Right ventricle myocardium inferior (tissue), 1 donor: ENCODE measurements around the gene BICRA. TPM values are rescaled to one million over a fixed set of nuclear protein-coding genes. Genes with fewer than 3 reads are reported as not detected.
"Not testable (repeated sequence)": the region's sequence is repeated elsewhere in the genome, so short reads cannot be mapped to it uniquely, and the experiment has no call there.

ENCODE experiments used
- ATAC-seq: fragments of 200-7000 bp; cut with Tn5 transposase; one replicate; pipeline ENCODE4 v1.9.1; 2020; ENCODE audit warnings: mild to moderate bottlenecking, moderate library complexity
- DNase-seq: peaks from one replicate; pipeline ENCODE4 v3.0.0; 2021; ENCODE audit errors: missing footprints
- intact Hi-C: fragments of 100-400 bp; cut with DNase I; formaldehyde crosslinking; loops from one replicate; pipeline ENCODE4 v1.11.0; 2022
- total RNA-seq: library from RNA; stranded (reverse); fragmentation: NEBNext Ultra II Directional; extraction: Animal tissue kit (Norgen Biotek cat#: 25700); gene quantifications from one replicate; pipeline ENCODE4 v1.2.1, GENCODE V29; 2021
- donor health status: DM: no; HTN: yes; CAD: no; lungs with severe emphysema.

BICRA gene
- total RNA-seq, 1 donor from 2014 or later, result 8.8 TPM

GRCh38 chr19:47651132-47651531 is 42.2 kb downstream of the BICRA start:
- DNase-seq (no peak), ATAC-seq (no peak)
- intact Hi-C loops, result no loop called here

GRCh38 chr19:47651691-47652090 is 42.8 kb downstream of the BICRA start:
- no peak for ATAC-seq
- no peak for DNase-seq

GRCh38 chr19:47652285-47652684 is 43.4 kb downstream of the BICRA start:
- no peak for ATAC-seq
- DNase-seq, result no peak
- intact Hi-C loops, result no loop called here

More at GRCh38 chr19:47651691-47652090, 42.8 kb downstream of the BICRA start:
- intact Hi-C loops, result no loop called here

GRCh38 chr19:47653856-47654255 is 44.9 kb downstream of the BICRA start:
- DNase-seq, result no peak
- intact Hi-C loops, result no loop called here
- no peak for ATAC-seq

GRCh38 chr19:47657719-47658118 is 48.8 kb downstream of the BICRA start:
- DNase-seq (no peak), ATAC-seq (no peak)
- intact Hi-C loops, result no loop called here

- no peak for ATAC-seq
- intact Hi-C loops, result no loop called here
- no peak for DNase-seq
Observed at GRCh38 chr19:47658431-47659348, 49.8 kb downstream of the BICRA start.

GRCh38 chr19:47660435-47660832 is 51.5 kb downstream of the BICRA start:
- DNase-seq, result no peak
- ATAC-seq, result no peak
- intact Hi-C loops, result loop anchor here (5.0 kb wide), 1 partner anchor 38 kb away; no protein-coding TSS in a partner anchor

GRCh38 chr19:47661161-47661560 is 52.2 kb downstream of the BICRA start:
- intact Hi-C loops, result loop anchor here (5.0 kb wide), 1 partner anchor 39 kb away; no protein-coding TSS in a partner anchor
- ATAC-seq (no peak), DNase-seq (no peak)

- DNase-seq (no peak), ATAC-seq (no peak)
- intact Hi-C loops, result loop anchor here (5.0 kb wide), 1 partner anchor 39 kb away; no protein-coding TSS in a partner anchor
Observed at GRCh38 chr19:47661611-47662010, 52.7 kb downstream of the BICRA start.

GRCh38 chr19:47663435-47663910 is 54.5 kb downstream of the BICRA start:
- intact Hi-C loops, result loop anchor here (5.0 kb wide), 1 partner anchor 41 kb away; no protein-coding TSS in a partner anchor
- ATAC-seq (no peak), DNase-seq (no peak)

- intact Hi-C loops, result loop anchor here (2.0 to 5.0 kb wide), 2 partner anchors 42 to 55 kb away; partner anchors contain the start of gene BICRA
- ATAC-seq (peak; percentile 81), DNase-seq (peak; percentile 84)
Observed at GRCh38 chr19:47663911-47664771, 55.2 kb downstream of the BICRA start.

- ATAC-seq, intact Hi-C loops, DNase-seq: not testable (repeated sequence)
Observed at GRCh38 chr19:47668556-47668955, 59.6 kb downstream of the BICRA start.

GRCh38 chr19:47670736-47671135 is 61.8 kb downstream of the BICRA start:
- ATAC-seq (no peak), DNase-seq (no peak)
- intact Hi-C loops, result no loop called here

GRCh38 chr19:47671499-47671898 is 62.6 kb downstream of the BICRA start:
- intact Hi-C loops, result no loop called here
- no peak for ATAC-seq
- DNase-seq, result no peak

GRCh38 chr19:47673426-47673825 is 64.5 kb downstream of the BICRA start:
- DNase-seq (no peak), ATAC-seq (no peak)
- intact Hi-C loops, result no loop called here

GRCh38 chr19:47674548-47674947 is 65.6 kb downstream of the BICRA start:
- ATAC-seq (no peak), DNase-seq (no peak)
- intact Hi-C loops, result no loop called here

GRCh38 chr19:47675271-47675670 is 66.3 kb downstream of the BICRA start:
- DNase-seq (no peak), ATAC-seq (no peak)
- intact Hi-C loops, result no loop called here

- intact Hi-C loops, result no loop called here
- no peak for ATAC-seq
- DNase-seq, result no peak
Observed at GRCh38 chr19:47675859-47676258, 66.9 kb downstream of the BICRA start.

- intact Hi-C loops, result no loop called here
- DNase-seq (no peak), ATAC-seq (no peak)
Observed at GRCh38 chr19:47676811-47677210, 67.9 kb downstream of the BICRA start.
